NCI-H187 treated with DMSO at 0.1 percent for 48 hours (cell line): Measurements from ENCODE around the gene FAM3A.
A peak's percentile ranks its signal among the peaks of the same experiment; 100 is the strongest.

Experiments
- DNase-seq: peaks from one replicate; lab custom pipeline; 2025; lab: John Stamatoyannopoulos, UW

FAM3A gene

DNA sequence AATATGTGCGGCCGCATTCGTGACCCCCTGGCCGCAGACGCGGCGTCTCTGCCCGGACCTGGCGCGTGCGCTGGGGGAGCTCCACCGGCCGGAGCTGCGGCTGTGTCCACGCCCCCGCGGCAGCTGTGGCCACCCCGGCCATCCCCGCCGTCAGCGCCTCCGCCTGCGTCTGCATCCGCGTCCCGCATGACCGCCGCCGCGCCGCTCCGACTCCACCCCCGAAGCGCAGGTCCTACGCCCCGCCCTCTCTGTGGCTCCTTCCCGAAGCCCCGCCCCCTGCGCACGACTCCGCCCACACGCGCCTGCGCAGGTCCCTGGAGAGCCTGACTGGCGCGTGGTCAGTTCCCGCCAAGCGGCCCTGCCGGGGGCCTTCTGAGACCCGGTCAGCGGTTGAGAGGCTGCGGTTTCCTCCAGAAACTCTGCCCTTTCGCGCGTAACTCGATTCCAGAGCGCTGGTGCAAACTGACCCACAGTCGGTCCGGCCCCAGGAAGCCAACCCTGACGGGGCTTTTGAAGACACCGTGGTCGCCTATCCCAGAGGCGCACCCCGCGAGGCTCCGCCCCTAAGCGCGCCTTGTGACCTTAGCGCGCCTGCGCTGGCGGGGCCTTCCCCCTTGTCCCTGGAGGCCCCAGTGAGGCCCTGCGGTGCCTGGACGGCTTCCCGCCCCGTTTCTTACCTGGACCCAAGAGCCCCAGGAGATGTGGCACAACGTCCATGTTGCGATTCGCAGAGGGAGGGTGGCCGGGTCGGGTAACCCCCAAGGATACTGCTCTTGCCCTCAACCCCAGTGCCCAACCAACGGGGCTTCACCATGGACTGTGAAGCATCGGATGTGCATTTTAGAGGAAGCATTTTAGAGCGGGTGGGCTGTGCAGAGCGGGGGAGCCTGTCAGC lies 37.1 kb downstream of the FAM3A start, which contains the start of gene LAGE3:
Gene LAGE3, minus strand, starts transcription at position 554 of the 895 bp plus-strand sequence. Its CDS starts 366 bp downstream, at position 188.
- DNase-seq = peak; percentile 71

DNA sequence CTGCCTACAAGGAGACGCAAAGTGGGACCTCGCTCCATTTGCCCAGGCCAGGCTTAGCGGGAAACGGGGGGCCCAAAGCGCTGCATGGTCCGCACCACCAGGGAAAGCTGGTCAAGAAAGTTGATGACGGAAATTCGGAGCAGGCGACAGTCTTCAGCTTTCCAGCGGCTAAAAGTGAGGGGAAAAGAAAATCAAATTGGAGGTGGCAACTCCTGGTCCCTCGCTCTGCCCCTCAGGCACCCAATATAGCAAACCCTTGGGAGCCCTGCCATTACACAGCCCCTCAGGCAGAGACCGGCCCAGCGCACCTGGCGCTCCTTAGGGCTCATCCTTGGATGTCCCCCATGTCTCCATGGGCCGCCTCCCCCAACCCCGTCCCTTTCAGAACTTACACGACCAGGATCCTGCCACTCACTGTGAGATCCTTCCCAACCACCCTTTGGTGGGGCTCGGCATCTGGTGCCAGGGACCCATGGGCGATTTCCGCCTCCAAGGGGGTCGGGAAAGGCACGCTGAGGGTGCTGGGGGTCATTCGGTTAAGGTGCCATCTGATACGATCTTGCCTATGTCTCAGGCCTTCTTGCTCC lies 38.0 kb downstream of the FAM3A start:
- DNase-seq = no peak

GRCh38 chrX:154476821-154477220 lies 39.2 kb downstream of the FAM3A start:
- no peak for DNase-seq

- DNase-seq = no peak
Observed at GRCh38 chrX:154473683-154474082, 42.3 kb downstream of the FAM3A start.

DNA sequence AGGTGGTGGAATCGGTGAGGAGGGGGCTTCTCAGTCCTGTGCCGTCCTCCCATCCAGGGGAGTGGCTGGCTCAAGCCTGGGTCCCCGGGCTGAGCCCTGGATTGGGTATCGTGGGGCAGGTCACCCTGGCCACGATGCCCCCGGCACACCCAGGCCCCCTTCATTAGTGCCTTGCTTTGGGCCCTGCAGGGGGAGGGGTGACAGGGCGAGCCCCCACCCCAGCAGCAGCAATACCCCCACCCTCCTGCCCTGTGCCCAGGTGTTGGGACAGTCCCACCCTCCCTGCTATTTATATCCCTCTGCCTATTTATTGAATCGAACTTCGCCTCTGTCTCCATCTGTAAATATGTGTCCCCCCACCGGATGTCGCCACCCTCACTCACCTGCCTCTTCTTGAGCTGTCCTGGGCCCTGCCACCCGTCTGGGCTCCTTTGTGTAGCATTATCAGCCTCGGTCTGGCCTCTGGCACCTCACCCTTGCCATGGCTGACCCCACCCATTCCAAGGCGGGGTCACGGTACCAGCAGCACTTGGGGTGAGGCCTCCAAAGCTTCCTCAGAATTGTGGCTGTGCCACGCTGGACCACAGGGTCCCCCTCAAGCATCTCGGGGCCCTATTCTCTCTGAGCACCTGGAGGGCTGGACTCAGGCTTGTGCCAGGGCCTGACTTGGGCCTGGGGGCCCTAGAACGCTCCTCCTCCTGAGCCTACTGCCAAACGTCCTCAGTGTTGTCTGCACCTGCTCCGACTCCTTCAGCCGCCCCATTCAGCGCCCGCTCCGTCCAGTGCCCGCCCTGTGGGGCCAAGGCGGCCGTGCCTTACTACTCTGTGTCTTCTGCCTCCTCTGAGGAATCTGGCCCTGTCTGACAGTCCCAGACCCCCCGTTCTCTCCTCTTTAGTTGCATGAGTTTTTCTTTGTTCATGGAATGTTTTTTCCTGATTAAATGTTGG lies 43.1 kb downstream of the FAM3A start:
- DNase-seq = no peak

DNA sequence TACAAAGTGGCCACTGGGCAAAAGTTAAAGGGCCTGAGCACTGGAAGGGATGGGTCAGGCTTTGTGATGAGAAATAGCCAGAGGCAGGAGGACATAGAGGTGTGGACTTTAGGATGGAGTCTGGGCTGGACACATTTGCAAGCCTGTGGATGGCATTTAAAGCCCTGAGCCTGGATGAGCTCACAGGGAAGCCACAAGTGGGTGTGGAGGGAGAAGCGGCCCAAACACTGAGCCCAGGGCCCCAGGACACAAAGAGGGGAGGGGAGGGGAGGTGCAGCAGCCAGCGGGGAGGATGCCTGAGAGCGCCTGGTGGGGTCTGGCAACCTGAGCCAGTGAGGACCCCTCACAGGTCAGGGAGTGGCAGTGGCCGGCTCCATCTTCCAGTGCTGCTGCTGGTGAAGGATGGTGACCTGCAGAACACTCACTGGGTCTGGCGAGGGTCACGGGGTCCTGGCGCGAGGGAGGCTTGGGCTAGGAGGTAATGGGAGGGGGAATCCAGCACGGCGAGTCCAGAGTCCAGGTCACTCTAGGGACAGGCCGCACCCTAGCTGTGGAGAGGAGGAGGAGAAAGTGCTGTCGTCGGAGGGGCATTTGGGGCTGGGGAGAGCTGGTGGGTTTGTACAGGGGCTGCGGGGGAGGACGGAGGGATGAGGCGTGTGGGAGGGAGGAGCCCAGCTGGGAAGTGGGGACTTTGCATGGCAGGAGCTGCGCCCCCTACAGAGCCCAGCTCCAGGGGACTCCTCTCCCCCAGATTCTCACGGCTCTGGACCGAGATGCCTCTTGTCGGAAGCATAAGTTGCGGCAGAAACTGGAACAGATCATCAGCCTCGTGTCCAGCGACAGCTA lies 44.0 kb downstream of the FAM3A start:
- no peak for DNase-seq

DNA sequence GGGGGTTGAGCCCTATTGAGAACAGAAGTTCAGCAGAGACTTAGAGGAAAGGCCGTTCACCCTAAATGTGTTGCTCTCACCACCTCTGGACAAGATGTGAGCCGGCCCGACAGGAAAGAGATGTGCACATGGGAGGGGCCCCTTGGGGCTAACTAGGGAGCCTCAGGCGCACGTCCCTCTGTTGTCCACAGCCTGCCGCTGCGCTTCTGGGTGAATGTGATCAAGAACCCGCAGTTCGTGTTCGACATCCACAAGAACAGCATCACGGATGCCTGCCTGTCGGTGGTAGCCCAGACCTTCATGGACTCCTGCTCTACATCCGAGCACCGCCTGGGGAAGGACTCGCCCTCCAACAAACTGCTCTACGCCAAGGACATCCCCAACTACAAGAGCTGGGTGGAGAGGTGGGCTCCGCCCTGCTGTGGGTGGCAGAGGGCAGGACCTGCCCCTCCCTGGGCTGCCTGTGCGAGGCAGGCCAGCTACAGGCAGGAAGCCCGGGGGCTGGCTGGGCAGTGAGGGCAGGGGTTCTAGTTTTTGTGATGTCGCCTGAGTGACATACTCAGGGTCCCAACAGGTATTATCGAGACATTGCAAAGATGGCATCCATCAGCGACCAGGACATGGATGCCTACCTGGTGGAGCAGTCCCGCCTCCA lies 45.0 kb downstream of the FAM3A start:
- DNase-seq = no peak

DNA sequence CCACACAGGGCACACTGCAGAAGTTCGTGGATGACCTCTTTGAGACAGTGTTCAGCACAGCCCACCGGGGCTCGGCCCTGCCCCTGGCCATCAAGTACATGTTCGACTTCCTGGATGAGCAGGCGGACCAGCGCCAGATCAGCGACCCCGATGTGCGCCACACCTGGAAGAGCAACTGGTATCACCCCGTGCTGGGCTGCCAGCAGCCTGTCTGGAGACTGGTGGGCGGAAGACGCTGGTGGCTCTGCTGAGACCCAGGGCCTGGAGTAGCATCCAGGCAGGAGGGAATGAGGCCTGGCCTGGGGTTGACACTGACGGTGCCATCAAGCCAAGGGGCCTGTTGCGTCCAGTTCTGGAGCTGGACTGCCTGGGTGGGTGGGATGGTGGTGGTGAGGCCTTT lies 45.6 kb downstream of the FAM3A start:
- no peak for DNase-seq

GRCh38 chrX:154469880-154470279 lies 46.2 kb downstream of the FAM3A start:
- DNase-seq = no peak

GRCh38 chrX:154469114-154469513 lies 46.9 kb downstream of the FAM3A start:
- DNase-seq = no peak

- DNase-seq = no peak
Observed at GRCh38 chrX:154468217-154468616, 47.8 kb downstream of the FAM3A start.

DNA sequence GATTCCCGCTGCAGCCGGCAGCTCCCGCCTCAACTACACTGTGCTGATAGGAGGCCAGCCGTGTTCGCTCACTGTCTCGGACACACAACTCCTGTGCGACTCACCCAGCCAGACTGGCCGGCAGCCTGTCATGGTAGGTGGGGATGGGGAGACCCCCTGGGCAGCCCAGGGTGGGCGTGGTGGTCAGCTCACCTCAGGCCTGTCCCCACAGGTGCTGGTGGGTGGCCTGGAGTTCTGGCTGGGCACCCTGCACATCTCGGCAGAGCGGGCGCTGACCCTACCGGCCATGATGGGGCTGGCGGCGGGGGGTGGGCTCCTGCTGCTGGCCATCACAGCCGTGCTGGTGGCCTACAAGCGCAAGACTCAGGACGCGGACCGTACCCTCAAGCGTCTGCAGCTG lies 48.5 kb downstream of the FAM3A start:
- no peak for DNase-seq

- DNase-seq = no peak
Observed at GRCh38 chrX:154466907-154467306, 49.1 kb downstream of the FAM3A start.

DNA sequence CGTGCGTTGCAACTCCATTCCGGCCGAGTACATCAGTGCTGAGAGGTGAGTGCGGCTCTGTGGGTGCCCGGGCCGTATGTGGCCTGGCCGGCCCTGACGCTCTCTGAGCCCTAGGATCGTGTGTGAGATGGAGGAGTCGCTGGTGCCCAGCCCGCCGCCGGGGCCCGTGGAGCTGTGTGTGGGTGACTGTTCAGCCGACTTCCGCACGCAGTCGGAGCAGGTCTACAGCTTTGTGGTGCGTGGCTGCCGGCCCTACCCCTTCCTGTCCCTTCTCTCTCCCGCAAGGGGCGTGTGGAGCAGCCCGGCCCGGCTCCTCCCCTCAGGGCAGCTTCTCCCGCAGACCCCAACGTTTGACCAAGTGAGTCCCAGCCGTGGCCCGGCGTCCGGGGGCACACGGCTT lies 50.0 kb downstream of the FAM3A start:
- DNase-seq = no peak

DNA sequence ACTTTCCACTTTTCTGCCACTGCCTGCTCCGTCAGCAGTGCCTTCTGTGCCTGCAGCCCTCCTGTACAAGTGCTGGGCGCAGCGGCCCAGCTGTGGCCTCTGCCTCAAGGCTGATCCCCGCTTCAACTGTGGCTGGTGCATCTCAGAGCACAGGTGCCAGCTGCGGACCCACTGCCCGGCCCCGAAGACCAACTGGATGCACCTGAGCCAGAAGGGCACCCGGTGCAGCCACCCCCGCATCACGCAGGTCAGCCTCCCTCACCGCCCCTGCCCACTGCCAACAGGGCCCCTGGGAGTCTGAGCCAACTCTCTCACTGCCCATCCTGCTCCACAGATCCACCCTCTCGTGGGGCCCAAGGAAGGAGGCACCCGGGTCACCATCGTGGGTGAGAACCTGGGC lies 50.4 kb downstream of the FAM3A start:
- DNase-seq = no peak

DNA sequence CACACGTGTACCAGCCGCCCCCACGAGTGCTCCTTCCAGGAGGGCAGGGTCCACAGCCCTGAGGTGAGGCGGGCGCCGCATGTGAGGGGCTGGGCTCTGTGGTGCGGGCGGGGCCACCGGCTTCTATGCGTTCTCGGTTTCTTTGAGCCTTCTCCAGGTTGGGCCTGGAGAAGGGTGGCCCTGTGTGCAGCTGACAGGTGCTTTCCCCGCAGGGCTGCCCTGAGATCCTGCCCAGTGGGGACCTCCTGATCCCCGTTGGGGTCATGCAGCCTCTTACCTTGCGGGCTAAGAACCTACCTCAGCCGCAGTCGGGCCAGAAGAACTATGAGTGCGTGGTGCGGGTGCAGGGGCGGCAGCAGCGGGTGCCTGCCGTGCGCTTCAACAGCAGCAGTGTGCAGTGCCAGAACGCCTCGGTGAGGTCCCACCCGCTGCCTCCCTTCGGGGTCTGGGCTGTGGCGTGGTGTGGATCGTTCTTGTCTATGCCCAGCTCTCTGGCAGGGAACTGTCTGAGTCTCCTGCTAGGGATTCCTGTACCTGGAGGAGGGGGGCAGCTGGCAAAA lies 51.1 kb downstream of the FAM3A start:
- no peak for DNase-seq

DNA sequence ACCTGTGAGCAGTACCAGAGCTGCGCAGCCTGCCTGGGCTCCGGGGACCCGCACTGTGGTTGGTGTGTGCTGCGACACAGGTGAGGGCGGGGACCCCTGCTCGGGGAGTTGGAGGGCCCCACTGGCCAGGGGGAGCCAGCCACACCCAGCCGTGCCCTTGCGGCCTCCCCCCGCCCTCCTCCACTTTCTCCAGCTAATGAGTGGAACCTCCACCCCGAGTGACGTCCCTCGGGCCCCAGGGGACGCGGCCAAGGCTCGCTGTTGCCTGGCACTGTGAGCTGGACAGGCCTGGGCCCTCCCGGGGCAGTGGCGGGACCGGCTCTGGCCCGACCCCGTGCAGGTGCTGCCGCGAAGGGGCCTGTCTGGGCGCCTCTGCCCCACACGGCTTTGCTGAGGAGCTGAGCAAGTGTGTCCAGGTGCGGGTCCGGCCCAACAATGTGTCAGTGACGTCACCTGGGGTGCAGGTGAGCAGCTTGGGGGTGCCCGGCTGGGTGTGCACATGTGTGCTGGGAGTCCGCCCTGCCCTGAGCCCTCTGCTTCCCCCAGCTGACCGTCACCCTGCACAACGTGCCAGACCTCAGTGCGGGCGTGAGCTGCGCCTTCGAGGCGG lies 52.3 kb downstream of the FAM3A start:
- DNase-seq = no peak

DNA sequence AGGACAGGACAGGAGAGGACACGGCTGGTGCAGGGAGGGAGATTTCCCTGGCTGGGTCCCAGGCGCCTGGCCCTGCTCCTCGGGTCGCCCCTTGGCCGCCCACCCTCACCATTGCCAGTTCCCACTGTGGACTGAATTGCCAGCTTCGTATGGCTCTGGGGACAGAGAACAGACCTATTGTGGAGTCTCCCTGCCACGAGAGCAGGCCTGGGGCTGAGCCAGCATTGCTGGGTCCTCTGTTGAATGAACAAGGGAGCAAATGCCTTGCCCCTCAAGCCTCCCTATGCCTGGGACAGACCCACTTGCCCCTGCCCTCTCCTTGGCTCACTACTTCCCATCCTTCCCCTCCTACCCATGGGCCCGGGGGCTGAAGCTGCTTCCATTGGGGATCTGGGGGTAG lies 53.6 kb downstream of the FAM3A start:
- no peak for DNase-seq

DNA sequence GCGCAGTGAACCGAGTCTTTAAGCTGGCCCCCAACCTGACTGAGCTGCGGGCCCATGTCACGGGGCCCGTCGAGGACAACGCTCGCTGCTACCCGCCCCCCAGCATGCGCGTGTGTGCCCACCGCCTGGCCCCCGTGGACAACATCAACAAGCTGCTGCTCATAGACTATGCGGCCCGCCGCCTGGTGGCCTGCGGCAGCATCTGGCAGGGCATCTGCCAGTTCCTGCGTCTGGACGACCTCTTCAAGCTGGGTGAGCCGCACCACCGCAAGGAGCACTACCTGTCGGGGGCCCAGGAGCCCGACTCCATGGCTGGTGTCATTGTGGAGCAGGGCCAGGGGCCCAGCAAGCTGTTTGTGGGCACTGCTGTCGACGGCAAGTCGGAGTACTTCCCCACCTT lies 55.7 kb downstream of the FAM3A start:
- no peak for DNase-seq

DNA sequence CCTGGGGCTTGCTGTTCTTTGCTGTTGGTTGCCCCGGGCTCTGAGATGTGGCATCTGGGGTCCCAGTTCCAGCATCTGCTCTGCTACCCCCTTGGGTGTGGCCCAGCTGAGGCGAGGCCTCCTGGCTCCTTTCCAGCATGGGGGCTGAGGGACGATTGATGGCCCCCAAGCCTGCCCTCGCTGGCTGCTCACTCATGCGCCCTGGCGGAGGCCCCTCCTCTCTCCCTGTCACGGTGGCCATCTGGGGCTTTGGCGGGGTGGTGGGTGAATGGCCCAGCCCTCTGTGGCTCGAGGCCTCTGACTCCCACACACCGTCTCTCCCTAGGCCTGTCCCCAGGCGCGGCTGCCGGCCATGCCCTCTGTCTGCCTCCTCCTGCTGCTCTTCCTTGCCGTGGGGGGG lies 56.2 kb downstream of the FAM3A start:
- DNase-seq = no peak
